ENCODE results near the gene SMAD6.

SMAD6 gene

DNA sequence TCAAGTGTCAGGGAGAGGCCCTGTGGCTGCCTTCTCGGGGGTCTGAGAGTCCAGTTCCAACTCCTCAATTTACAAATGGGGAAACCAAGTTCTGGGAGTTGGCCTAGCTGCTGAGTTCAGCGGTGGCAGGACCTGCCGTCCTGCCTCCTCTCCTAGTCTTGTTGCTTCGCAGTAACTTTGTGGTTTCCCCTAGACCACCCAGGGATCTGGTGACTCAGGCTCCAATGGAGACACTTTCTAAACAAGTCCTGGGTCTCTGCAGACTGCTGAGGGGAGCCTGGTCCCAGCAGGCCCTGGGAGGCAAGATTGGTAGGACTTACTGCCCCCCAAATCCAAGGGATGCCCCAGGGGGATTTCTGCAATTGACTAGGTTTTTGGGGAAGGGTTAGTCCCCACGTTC is 83.6 kb downstream of the SMAD6 start:
- DNase-seq (ENCODE audit: insufficient read length, low spot score) (no peak), FAIRE-seq (no peak)

DNA sequence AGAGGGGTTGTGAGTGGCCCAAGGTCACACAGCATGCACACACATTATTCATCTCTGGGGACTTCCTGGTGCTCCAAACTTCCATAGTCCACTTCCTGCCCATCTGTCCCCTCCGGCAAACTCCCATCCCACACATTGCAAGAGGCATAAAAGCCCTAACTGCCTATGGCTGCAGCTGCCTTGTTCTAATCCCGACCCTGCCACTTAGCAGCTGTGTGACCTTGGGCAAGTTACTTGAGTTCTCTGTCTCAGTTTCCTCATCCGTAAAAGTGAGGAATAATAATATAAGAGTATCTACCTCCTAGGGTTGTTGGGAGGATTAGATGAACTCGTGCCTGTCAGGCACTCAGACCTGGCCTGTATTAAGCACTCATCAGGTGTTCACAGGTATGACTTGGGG is 84.2 kb downstream of the SMAD6 start:
- DNase-seq (ENCODE audit: insufficient read length, low spot score) (no peak), FAIRE-seq (no peak)

DNA sequence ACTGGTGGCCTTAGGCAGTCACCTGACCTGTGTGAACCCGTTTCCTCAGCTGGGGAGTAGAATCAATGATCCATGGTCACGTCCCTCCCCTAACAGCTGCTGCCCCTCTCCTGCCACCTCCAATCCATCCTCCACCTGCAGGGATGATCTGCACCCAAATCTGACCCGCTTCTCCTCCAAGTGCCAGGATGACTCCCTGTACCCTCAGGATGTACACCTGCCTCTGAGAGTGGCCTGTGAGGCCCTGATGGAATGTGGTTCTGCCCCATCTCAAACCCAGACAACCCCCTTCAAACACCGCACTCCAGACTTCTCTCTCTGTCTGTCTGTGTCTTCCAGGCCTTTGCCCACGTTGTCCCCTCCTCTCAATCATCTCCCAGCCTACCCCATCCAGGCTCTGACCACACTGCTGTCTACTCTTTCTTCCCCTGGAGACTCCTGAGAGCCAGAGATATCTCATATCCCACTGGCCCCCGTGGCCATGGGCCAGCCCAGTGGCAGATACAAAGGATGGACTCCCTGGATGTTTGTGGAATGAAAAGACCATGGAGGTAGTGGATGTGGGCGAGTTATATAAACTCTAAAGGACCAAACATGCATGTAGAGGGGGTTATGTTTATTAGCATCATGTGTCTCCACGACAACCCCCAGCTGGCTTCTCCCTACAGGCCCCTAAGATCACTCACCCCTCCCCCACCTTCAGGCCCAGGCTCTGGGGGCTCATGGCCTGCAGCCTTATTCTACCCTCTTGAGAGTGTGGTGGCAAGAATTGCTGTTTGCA is 84.9 kb downstream of the SMAD6 start:
- FAIRE-seq, result no peak
- DNase-seq (ENCODE audit: insufficient read length, low spot score), result no peak

GRCh38 chr15:66787489-66787871 is 85.4 kb downstream of the SMAD6 start:
- DNase-seq (ENCODE audit: insufficient read length, low spot score), result no peak
- FAIRE-seq, result no peak

- no peak for DNase-seq (ENCODE audit: insufficient read length, low spot score)
- no peak for FAIRE-seq
Observed at GRCh38 chr15:66788024-66788423, 86.0 kb downstream of the SMAD6 start.

GRCh38 chr15:66789029-66790025 is 87.3 kb downstream of the SMAD6 start:
- no peak for FAIRE-seq
- DNase-seq (ENCODE audit: insufficient read length, low spot score), result peak; percentile 54

DNA sequence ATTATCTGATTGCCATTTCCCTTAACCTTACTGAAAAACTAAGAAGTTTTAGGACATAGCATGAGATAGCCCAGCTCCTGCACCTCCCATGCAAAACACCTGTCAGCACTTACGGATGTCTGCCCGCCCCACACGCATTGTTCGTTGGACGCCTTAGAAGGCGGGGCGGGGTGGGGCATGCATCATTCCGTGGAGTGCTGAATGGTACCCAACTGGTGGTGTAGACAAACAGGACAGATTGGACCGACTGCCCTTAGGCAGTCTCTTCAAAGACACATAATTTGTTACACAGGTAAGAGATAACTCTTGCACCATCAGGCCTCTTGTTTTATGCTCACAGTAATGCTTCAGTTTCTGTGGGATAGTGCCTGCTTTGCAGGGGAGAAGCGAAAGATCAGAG is 93.8 kb downstream of the SMAD6 start:
- FAIRE-seq, result no peak
- DNase-seq (ENCODE audit: insufficient read length, low spot score), result no peak

- no peak for FAIRE-seq
- no peak for DNase-seq (ENCODE audit: insufficient read length, low spot score)
Observed at GRCh38 chr15:66796343-66796742, 94.3 kb downstream of the SMAD6 start.

DNA sequence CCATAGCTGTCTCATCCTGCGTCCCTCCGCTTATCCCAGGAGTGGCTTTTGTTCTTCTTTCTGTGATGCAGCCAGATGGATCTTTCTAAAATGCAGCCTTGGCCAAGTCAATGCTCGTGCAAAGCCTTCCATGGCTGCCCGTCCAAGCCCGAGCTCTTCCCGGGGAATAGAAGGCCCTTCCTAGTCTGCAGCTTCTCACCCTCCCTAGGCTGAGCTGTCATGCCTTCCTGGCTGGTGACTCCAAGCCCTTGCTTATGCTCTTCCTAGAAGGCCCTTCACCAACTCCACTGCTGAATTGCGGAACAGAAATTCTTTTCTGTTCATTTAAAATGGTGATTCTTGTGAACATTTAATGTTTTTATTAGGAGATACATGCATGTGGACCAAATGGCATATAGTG is 95.9 kb downstream of the SMAD6 start:
- FAIRE-seq (no peak), DNase-seq (ENCODE audit: insufficient read length, low spot score) (no peak)

- peak; percentile 20 for FAIRE-seq
- DNase-seq (ENCODE audit: insufficient read length, low spot score), result peak; percentile 34
Observed at GRCh38 chr15:66798426-66799061, 96.5 kb downstream of the SMAD6 start.

DNA sequence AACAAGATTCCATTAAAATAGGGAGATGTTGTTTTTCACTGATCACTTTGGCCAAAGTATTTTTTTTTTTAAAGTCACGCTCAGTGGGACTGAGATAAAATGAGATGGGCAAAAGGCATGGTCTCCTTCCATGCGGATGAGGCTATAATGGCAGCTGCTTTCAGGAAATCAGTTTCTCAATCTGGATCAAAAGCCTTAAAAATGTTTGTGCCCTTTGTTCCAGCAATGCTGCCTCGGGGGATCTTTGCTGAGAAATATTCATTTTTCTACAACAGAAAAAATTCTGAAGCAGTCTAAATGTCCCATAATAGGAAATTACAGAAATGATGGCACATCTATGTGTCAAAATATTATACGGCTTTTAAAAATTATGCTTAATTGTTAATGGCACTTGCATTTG is 97.2 kb downstream of the SMAD6 start:
- DNase-seq (ENCODE audit: insufficient read length, low spot score) (no peak), FAIRE-seq (no peak)

- no peak for DNase-seq (ENCODE audit: insufficient read length, low spot score)
- FAIRE-seq, result no peak
Observed at GRCh38 chr15:66800584-66801235, 98.7 kb downstream of the SMAD6 start.

DNA sequence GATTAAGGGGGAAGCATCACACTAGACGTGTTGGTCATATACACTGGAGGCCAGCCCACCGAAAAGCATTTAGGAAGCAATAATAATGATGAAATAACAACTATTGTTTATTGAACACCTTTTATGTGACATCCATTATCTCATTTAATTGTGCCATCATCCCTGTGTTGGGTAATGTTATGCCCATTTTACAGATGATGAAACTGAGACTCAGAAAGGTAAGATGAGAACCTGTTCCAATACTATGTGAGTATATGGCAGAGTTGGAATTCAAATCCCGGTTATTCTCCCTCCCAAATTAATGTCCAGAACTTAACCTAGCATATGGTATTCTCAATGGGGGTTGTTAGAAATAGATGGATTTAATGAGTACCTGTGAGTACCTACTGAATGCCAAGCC is 99.2 kb downstream of the SMAD6 start:
- no peak for DNase-seq (ENCODE audit: insufficient read length, low spot score)
- FAIRE-seq, result no peak

- peak; percentile 24 for DNase-seq (ENCODE audit: insufficient read length, low spot score)
- no peak for FAIRE-seq
Observed at GRCh38 chr15:66802025-66803001, 100.3 kb downstream of the SMAD6 start.

DNA sequence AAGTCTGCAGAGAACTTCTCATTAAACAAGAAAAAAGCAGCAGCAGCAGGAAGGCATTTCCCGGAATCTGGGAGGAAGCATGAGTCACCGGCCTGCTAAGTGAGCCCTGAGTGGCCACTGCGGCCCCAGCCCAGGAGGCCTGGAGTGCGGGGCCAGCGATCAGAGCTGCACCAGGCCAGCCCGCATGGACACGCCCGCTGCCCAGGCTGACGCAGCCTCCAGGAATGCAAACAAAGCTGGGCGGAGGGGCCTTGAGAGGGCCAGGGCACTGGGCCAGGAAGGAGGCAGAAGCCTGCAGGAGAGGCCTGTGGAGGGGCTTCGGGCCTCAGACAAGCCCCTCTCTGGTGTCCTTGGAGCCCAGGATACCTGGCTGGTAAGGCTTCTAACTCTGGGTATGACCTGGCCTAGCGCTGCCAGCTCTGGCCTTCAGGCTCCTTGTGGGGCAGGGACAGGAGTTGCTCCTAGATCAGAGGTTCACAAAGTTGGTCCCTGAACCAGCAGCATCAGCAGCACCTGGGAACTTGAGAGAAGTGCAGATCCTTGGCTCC is 101.2 kb downstream of the SMAD6 start:
- FAIRE-seq (peak; percentile 87), DNase-seq (ENCODE audit: insufficient read length, low spot score) (peak; percentile 95)

DNA sequence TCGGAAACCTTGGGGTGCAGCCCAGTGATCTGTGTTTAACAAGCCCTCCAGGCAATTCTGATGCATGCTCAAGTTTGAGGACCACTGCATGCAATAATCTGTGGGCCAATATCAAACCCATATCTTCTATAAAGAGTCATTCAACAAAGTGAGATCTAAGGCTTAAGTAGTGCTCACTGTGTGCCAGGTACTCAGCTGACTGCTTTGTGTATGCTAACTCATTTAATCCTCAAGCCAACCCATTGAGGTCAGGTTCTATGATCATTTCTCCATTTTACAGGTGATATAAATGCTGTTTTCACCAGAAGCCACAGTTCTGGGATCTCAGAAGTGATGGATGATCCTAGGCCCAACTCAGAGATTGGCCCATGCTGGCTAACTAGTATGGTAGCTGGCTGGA is 101.7 kb downstream of the SMAD6 start:
- DNase-seq (ENCODE audit: insufficient read length, low spot score) (no peak), FAIRE-seq (no peak)

GRCh38 chr15:66805202-66805885 is 103.3 kb downstream of the SMAD6 start:
- DNase-seq (ENCODE audit: insufficient read length, low spot score), result no peak
- FAIRE-seq, result no peak

GRCh38 chr15:66808181-66808824 is 106.3 kb downstream of the SMAD6 start:
- DNase-seq (ENCODE audit: insufficient read length, low spot score), result no peak
- no peak for FAIRE-seq
